PC-9 (cell line): Measurements from ENCODE around the gene ZNRD2. TPM values are rescaled to one million over a fixed set of nuclear protein-coding genes. Genes with fewer than 3 reads are reported as not detected.

ENCODE experiments used
- BruUV-seq: library from RNA; stranded (reverse); fragments of 400-500 nt; replicated peaks from 2 replicates; lab custom pipeline; 2021; lab: Mats Ljungman, UMichigan
- CTCF ChIA-PET: fragments of 300-600 bp; sonication (Branson Sonifier 250); formaldehyde crosslinking; loops from one replicate; lab custom pipeline; 2022; ENCODE audit warnings: antibody characterized with exemption; lab: Charles Lee
- POLR2A ChIA-PET: fragments of 300-600 bp; sonication (Branson Sonifier 250); formaldehyde crosslinking; loops from one replicate; lab custom pipeline; 2022; ENCODE audit warnings: antibody characterized with exemption; ENCODE audit not compliant: unreplicated experiment; lab: Charles Lee
- DNase-seq, 2 experiments: peaks; one replicate each; pipeline versions ENCODE4 v3.0.0 to v3.0.0-alpha.2; 2015 to 2022; ENCODE audit warnings: mixed read lengths in 1 of 2
- H2AFZ ChIP-seq: fragments of 200-600 bp; sonication (generic); 2 replicates; pipeline ENCODE4 v1.8.1; 2017; ENCODE audit warnings: antibody characterized with exemption
- H3F3A ChIP-seq: fragments of 200-600 bp; sonication (generic); 2 replicates; pipeline ENCODE4 v1.8.1; 2017; ENCODE audit warnings: antibody characterized with exemption, mild to moderate bottlenecking, low read depth; ENCODE audit not compliant: insufficient read depth
- H3K27ac ChIP-seq: fragments of 200-600 bp; sonication (generic); 2 replicates; pipeline ENCODE4 v1.6.1; 2016; ENCODE audit warnings: mixed run types
- H3K27me3 ChIP-seq: fragments of 200-600 bp; sonication (generic); 2 replicates; pipeline ENCODE4 v1.6.1; 2016; ENCODE audit warnings: low read depth, mixed run types; ENCODE audit not compliant: insufficient read depth
- H3K36me3 ChIP-seq: fragments of 200-600 bp; sonication (generic); 2 replicates; pipeline ENCODE4 v1.6.1; 2016; ENCODE audit warnings: low read depth, mixed run types
- H3K4me1 ChIP-seq: fragments of 200-600 bp; sonication (generic); replicated peaks from 2 replicates; pipeline ENCODE4 v1.6.1; 2016; ENCODE audit warnings: mixed run types; ENCODE audit not compliant: insufficient read depth
- H3K4me2 ChIP-seq: fragments of 200-600 bp; sonication (generic); 2 replicates; pipeline ENCODE4 v1.6.1; 2017; ENCODE audit warnings: mixed run types
- H3K4me3 ChIP-seq: fragments of 200-600 bp; sonication (generic); 2 replicates; pipeline ENCODE4 v1.6.1; 2016; ENCODE audit warnings: mixed run types
- H3K79me2 ChIP-seq: fragments of 200-600 bp; sonication (generic); 2 replicates; pipeline ENCODE4 v1.6.1; 2017; ENCODE audit warnings: low read depth, mixed run types
- H3K9me2 ChIP-seq: fragments of 200-600 bp; sonication (generic); 2 replicates; pipeline ENCODE4 v1.8.1; 2017; ENCODE audit warnings: mild to moderate bottlenecking; ENCODE audit not compliant: insufficient read depth
- H3K9me3 ChIP-seq: fragments of 200-600 bp; sonication (generic); 2 replicates; pipeline ENCODE4 v1.8.1; 2016; ENCODE audit warnings: low read depth; ENCODE audit not compliant: insufficient read depth
- H4K20me1 ChIP-seq: fragments of 200-600 bp; sonication (generic); 2 replicates; pipeline ENCODE4 v1.8.1; 2017; ENCODE audit not compliant: insufficient read depth
- CTCF ChIP-seq: fragments of 200-600 bp; sonication (generic); conservative IDR thresholded peaks from 2 replicates; pipeline ENCODE4 v1.6.1; 2017; ENCODE audit warnings: mixed run types, antibody characterized with exemption, mild to moderate bottlenecking, moderate library complexity
- EZH2 ChIP-seq: fragments of 200-600 bp; sonication (generic); IDR thresholded peaks from 2 replicates; pipeline ENCODE4 v1.8.0; 2017; ENCODE audit warnings: antibody characterized with exemption, low read depth
- intact Hi-C: fragments of 100-400 bp; cut with micrococcal nuclease; formaldehyde crosslinking; loops from one replicate; pipeline ENCODE4 v1.10.0; 2022; ENCODE audit not compliant: unreplicated experiment
- total RNA-seq: library from RNA; stranded (reverse); gene quantifications from 2 replicates; pipeline ENCODE4 v1.2.3, GENCODE V29; 2021

Gene ZNRD2
- total RNA-seq, 1 experiment from 2014 or later = 51.4 TPM

- 0 out of 2 replicates have a peak, but pooled peaks cover 7% of the 10 kb centered on the region for H3K4me1 ChIP-seq
- no peaks in the 10 kb centered on the region for H3K79me2 ChIP-seq
- H3F3A ChIP-seq = peaks cover 37% of the 10 kb centered on the region
- H4K20me1 ChIP-seq = no peaks in the 10 kb centered on the region
- no peaks in the 10 kb centered on the region for H3K27me3 ChIP-seq
- H3K9me2 ChIP-seq = no peaks in the 10 kb centered on the region
- H2AFZ ChIP-seq = no peak overlapping the region
- no peak overlapping the region for H3K27ac ChIP-seq
- ChIA-PET CTCF (interaction anchor here (0.5 to 0.6 kb wide), 2 partner anchors 18 to 77 kb away, joined by 6 to 12 read pairs; partner anchors contain the start of gene EHBP1L1), POLR2A (interaction anchor here (0.6 to 0.7 kb wide), 4 partner anchors 10 to 458 kb away, joined by 3 to 4 read pairs (median 3); partner anchors contain the start of gene SF3B2)
- intact Hi-C loops = no loop called here
- no peak overlapping the region for H3K4me3 ChIP-seq
- no TSS peak for BruUV-seq
- H3K36me3 ChIP-seq = no peaks in the 10 kb centered on the region
- no peaks in the 10 kb centered on the region for H3K9me3 ChIP-seq
- TF ChIP-seq EZH2 (no peak), CTCF (peak; percentile 67)
- H3K4me2 ChIP-seq = no peak overlapping the region
- peak in 1 of 2 experiments; percentile 29 for DNase-seq
Observed at GRCh38 chr11:65593518-65594414, 23.5 kb downstream of the ZNRD2 start.

- no peak overlapping the region for H3K4me3 ChIP-seq
- no peak overlapping the region for H2AFZ ChIP-seq
- H3K36me3 ChIP-seq = no peaks in the 10 kb centered on the region
- H3K9me3 ChIP-seq = no peaks in the 10 kb centered on the region
- H3K27ac ChIP-seq = no peak overlapping the region
- POLR2A ChIA-PET = interaction anchor here (0.7 kb wide), 1 partner anchor 12 kb away, joined by 8 read pairs; no protein-coding TSS in a partner anchor
- H3K79me2 ChIP-seq = no peaks in the 10 kb centered on the region
- H3K4me1 ChIP-seq = 0 out of 2 replicates have a peak, but pooled peaks cover 7% of the 10 kb centered on the region
- peaks cover 32% of the 10 kb centered on the region for H3F3A ChIP-seq
- H3K9me2 ChIP-seq = no peaks in the 10 kb centered on the region
- H4K20me1 ChIP-seq = no peaks in the 10 kb centered on the region
- no peak for DNase-seq
- no peak overlapping the region for H3K4me2 ChIP-seq
- BruUV-seq = no TSS peak
- TF ChIP-seq CTCF = no peak
- TF ChIP-seq EZH2 = no peak
- no peaks in the 10 kb centered on the region for H3K27me3 ChIP-seq
- CTCF ChIA-PET = interaction anchor here (0.7 kb wide), 1 partner anchor 18 kb away, joined by 3 read pairs; no protein-coding TSS in a partner anchor
- intact Hi-C loops = no loop called here
Observed at GRCh38 chr11:65595131-65595530, 24.9 kb downstream of the ZNRD2 start.

- no peaks in the 10 kb centered on the region for H3K9me2 ChIP-seq
- peaks cover 26% of the 10 kb centered on the region for H3F3A ChIP-seq
- ChIA-PET CTCF (interaction anchor here (0.5 to 0.7 kb wide), 2 partner anchors 19 to 175 kb away, joined by 3 read pairs; no protein-coding TSS in a partner anchor), POLR2A (interaction anchor here (0.6 to 0.9 kb wide), 3 partner anchors 12 to 42 kb away, joined by 3 to 8 read pairs (median 4); partner anchors contain the start of gene PCNX3)
- no peaks in the 10 kb centered on the region for H3K27me3 ChIP-seq
- H3K9me3 ChIP-seq = no peaks in the 10 kb centered on the region
- peak in 1 of 2 experiments; percentile 29 for DNase-seq
- H3K4me2 ChIP-seq = no peak within 1 kb of the TSS
- no peaks in the 10 kb centered on the region for H3K79me2 ChIP-seq
- intact Hi-C loops = no loop called here
- no peaks in the 10 kb centered on the region for H4K20me1 ChIP-seq
- no TSS peak for BruUV-seq
- H3K4me3 ChIP-seq = no peak within 1 kb of the TSS
- TF ChIP-seq CTCF (no peak), EZH2 (no peak)
- 0 out of 2 replicates have a peak, but pooled peaks cover 7% of the 10 kb centered on the region for H3K4me1 ChIP-seq
- H3K27ac ChIP-seq = no peak within 1 kb of the TSS
- no peak within 1 kb of the TSS for H2AFZ ChIP-seq
- no peaks in the 10 kb centered on the region for H3K36me3 ChIP-seq
Observed at GRCh38 chr11:65595543-65596281, 25.4 kb downstream of the ZNRD2 start, which contains the start of gene KCNK7. Gene KCNK7 (minus strand): TSS chr11:65595800. CDS start chr11:65595772, 28 bp downstream.
